Tibial artery (tissue), 4 donors: Measurements from ENCODE around the gene ATF6.
"Not testable (repeated sequence)": the region's sequence is repeated elsewhere in the genome, so short reads cannot be mapped to it uniquely, and the experiment has no call there.

Experiments
- DNase-seq, 2 donors: peaks; one replicate each; pipeline ENCODE4 v3.0.0-alpha.2; 2019
- H3K27ac ChIP-seq, 2 donors: fragments of 200-600 bp; sonication (generic) in 1 of 2; 1 replicate in 1 of 2; 2 replicates in 1 of 2; pipeline ENCODE4 v1.5.1; 2018 to 2019; ENCODE audit warnings: mild to moderate bottlenecking in 1 of 2
- H3K27me3 ChIP-seq, 2 donors: fragments of 200-600 bp; sonication (generic) in 1 of 2; one replicate each; pipeline versions ENCODE4 v1.5.1 to v1.6.0; 2016 to 2019
- H3K36me3 ChIP-seq, 3 donors: fragments of 200-600 bp; sonication (generic) in 2 of 3; one replicate each; pipeline ENCODE4 v1.5.1; 2016 to 2019; ENCODE audit warnings: mild to moderate bottlenecking in 2 of 3
- H3K4me1 ChIP-seq, 4 donors: fragments of 200-600 bp; sonication (generic) in 2 of 4; 1 replicate in 3 of 4; 2 replicates in 1 of 4; pipeline ENCODE4 v1.5.1; 2016 to 2019
- H3K4me3 ChIP-seq, 2 donors: fragments of 200-600 bp; sonication (generic) in 1 of 2; 1 replicate in 1 of 2; 2 replicates in 1 of 2; pipeline ENCODE4 v1.5.1; 2018 to 2019; ENCODE audit warnings: mild to moderate bottlenecking in 2 of 2
- H3K9me3 ChIP-seq, 3 donors: fragments of 200-600 bp; sonication (generic) in 1 of 3; one replicate each; pipeline ENCODE4 v1.5.1; 2016 to 2019
- CTCF ChIP-seq, 2 experiments: fragments of 200-600 bp in 1 of 2; fragments of 450-650 bp in 1 of 2; IDR thresholded peaks; one replicate each; pipeline ENCODE4 v1.5.1; 2017 to 2019; ENCODE audit warnings: antibody characterized with exemption in 2 of 2, mild to moderate bottlenecking in 1 of 2, moderate library complexity in 1 of 2
- intact Hi-C: fragments of 100-400 bp; cut with DNase I; formaldehyde crosslinking; loops from one replicate; pipeline ENCODE4 v1.15.0; 2023; ENCODE audit warnings: low total_unique reads

The ATF6 gene

GRCh38 chr1:161747801-161748200, 18.3 kb upstream of the ATF6 start:
- Histone ChIP-seq H3K27ac (no peak overlapping the region), H3K4me1 (peaks cover 10 to 14% (median 11%) of the 10 kb centered on the region in 4 donors), H3K4me3 (no peak overlapping the region), H3K36me3 (peaks cover 6 to 10% (median 10%) of the 10 kb centered on the region in 3 donors), H3K9me3 (no peaks in the 10 kb centered on the region), H3K27me3 (peaks cover 0 to 6% of the 10 kb centered on the region in 2 donors)
- no peak for DNase-seq
- intact Hi-C loops = loop anchor here (10.0 kb wide), 1 partner anchor 263 kb away; no protein-coding TSS in a partner anchor
- TF ChIP-seq CTCF (IDR thresholded peaks at IDR 0.05) = no peak

- peak within 1 kb of the TSS; percentile 71 to 73 for H3K4me3 ChIP-seq
- H3K27me3 ChIP-seq = peaks cover 0 to 6% of the 10 kb centered on the region in 2 donors
- H3K36me3 ChIP-seq = peaks cover 18 to 29% (median 29%) of the 10 kb centered on the region in 3 donors
- peak in 1 of 2 experiments; percentile 6 for TF ChIP-seq CTCF (IDR thresholded peaks at IDR 0.05)
- H3K27ac ChIP-seq = peak within 1 kb of the TSS; percentile 78
- H3K4me1 ChIP-seq = peaks cover 10 to 14% (median 11%) of the 10 kb centered on the region in 4 donors
- peak; percentile 95 to 96 for DNase-seq
- intact Hi-C loops = loop anchor here (10.0 kb wide), 1 partner anchor 265 kb away; no protein-coding TSS in a partner anchor
- no peaks in the 10 kb centered on the region for H3K9me3 ChIP-seq
Measured at GRCh38 chr1:161749509-161750407, 16.4 kb upstream of the ATF6 start, which contains the start of gene DUSP12. Gene DUSP12, plus strand, starts transcription at chr1:161749786. Its CDS starts 16 bp downstream, at chr1:161749802.

- no peaks in the 10 kb centered on the region for H3K27me3 ChIP-seq
- H3K36me3 ChIP-seq = peaks cover 9 to 16% (median 10%) of the 10 kb centered on the region in 3 donors
- H3K9me3 ChIP-seq = no peaks in the 10 kb centered on the region
- DNase-seq = no peak
- no peak overlapping the region for H3K27ac ChIP-seq
- intact Hi-C loops = no loop called here
- H3K4me3 ChIP-seq = no peak overlapping the region
- H3K4me1 ChIP-seq = peaks cover 0 to 26% (median 17%) of the 10 kb centered on the region in 4 donors
- no peak for TF ChIP-seq CTCF (IDR thresholded peaks at IDR 0.05)
Measured at GRCh38 chr1:161763522-161764098, 2.5 kb upstream of the ATF6 start.

GRCh38 chr1:161768461-161768860, 2.3 kb downstream of the ATF6 start:
- TF ChIP-seq CTCF (IDR thresholded peaks at IDR 0.05) = no peak
- no peaks in the 10 kb centered on the region for H3K27me3 ChIP-seq
- H3K27ac ChIP-seq = no peak overlapping the region
- no peak for DNase-seq
- H3K9me3 ChIP-seq = no peaks in the 10 kb centered on the region
- intact Hi-C loops = no loop called here
- no peaks in the 10 kb centered on the region for H3K36me3 ChIP-seq
- no peak overlapping the region for H3K4me3 ChIP-seq
- peaks cover 0 to 41% (median 26%) of the 10 kb centered on the region in 4 donors for H3K4me1 ChIP-seq

- H3K4me3 ChIP-seq = no peak overlapping the region
- no peak for DNase-seq
- intact Hi-C loops = no loop called here
- H3K27me3 ChIP-seq = no peaks in the 10 kb centered on the region
- TF ChIP-seq CTCF (IDR thresholded peaks at IDR 0.05) = no peak
- H3K36me3 ChIP-seq = no peaks in the 10 kb centered on the region
- H3K4me1 ChIP-seq = peaks cover 0 to 46% (median 26%) of the 10 kb centered on the region in 4 donors
- no peak overlapping the region for H3K27ac ChIP-seq
- H3K9me3 ChIP-seq = no peaks in the 10 kb centered on the region
Measured at GRCh38 chr1:161768986-161769672, 3.0 kb downstream of the ATF6 start.

- peaks cover 0 to 44% (median 27%) of the 10 kb centered on the region in 4 donors for H3K4me1 ChIP-seq
- intact Hi-C loops, H3K27ac ChIP-seq, H3K27me3 ChIP-seq, H3K9me3 ChIP-seq, H3K4me3 ChIP-seq, DNase-seq, H3K36me3 ChIP-seq: not testable (repeated sequence)
Measured at GRCh38 chr1:161769673-161770045, 3.5 kb downstream of the ATF6 start.
